Upper lobe of left lung (tissue), 4 donors: ENCODE data around the gene TNS1.

Source experiments
- EP300 ChIP-seq, 4 donors: sonication (generic); formaldehyde crosslinking; IDR thresholded peaks; one replicate each; pipeline ENCODE4 v1.5.1; 2017; ENCODE audit warnings: antibody characterized with exemption in 4 of 4, control low read depth in 2 of 4
- POLR2A ChIP-seq, 4 donors: fragments of 450-650 bp; IDR thresholded peaks; one replicate each; pipeline ENCODE4 v1.5.1; 2016 to 2017; ENCODE audit warnings: antibody characterized with exemption in 4 of 4, mild to moderate bottlenecking in 2 of 4

DNA sequence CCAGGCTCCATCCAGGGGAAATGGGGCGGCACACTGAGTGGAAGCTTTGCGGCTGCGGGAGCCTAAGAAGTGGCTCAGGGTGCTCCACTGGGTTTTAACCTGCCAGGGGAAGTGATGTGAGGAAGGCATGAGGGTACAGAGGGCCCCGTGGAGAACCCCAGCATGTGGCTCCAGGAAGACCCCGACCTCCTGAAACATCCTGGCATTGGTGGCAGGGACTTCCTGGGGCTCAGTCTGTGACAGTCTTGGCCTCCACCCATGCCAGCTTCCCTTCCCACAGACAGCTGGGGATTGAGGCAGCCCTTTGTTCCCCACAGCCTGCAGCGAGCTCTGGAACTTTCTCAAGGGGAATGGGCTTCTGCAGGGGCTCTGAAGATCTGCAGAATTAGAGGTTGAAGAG, 146.6 kb downstream of the TNS1 start:
- no peak for TF ChIP-seq POLR2A (IDR thresholded peaks at IDR 0.05)
- no peak for TF ChIP-seq EP300 (IDR thresholded peaks at IDR 0.05)
